ENCODE data around the gene HLA-C. TPM values are rescaled to one million over a fixed set of nuclear protein-coding genes. Genes with fewer than 3 reads are reported as not detected.

HLA-C gene
- total RNA-seq, 1 experiment from 2014 or later, result 333 TPM

- Histone ChIP-seq H3K27me3 (ENCODE audit: insufficient read depth, low read length) (peaks cover 11% of the 10 kb centered on the region; the same call in 1 of the 2 replicates), H4K20me1 (ENCODE audit: insufficient read depth) (no peaks in the 10 kb centered on the region), H3K4me2 (ENCODE audit: low read length) (no peak overlapping the region), H3K4me3 (replicated peaks in 1 of 2; ENCODE audit: low read depth in 1 of 2, low read length in 2 of 2) (no peak overlapping the region), H3K79me2 (ENCODE audit: insufficient read depth, low read length) (no peaks in the 10 kb centered on the region), H3K27ac (ENCODE audit: low read depth, low read length) (no peak overlapping the region), H3K9me3 (ENCODE audit: control insufficient read depth in 1 of 2, insufficient read depth in 1 of 2, low read depth in 1 of 2, low read length in 2 of 2) (no peaks in the 10 kb centered on the region), H3K4me1 (ENCODE audit: control insufficient read depth in 1 of 2, insufficient read depth in 2 of 2, low read length in 2 of 2) (no peaks in the 10 kb centered on the region), H3K36me3 (ENCODE audit: control insufficient read depth in 1 of 2, insufficient read depth in 2 of 2, low read length in 2 of 2) (no peaks in the 10 kb centered on the region), H3K9ac (ENCODE audit: low read length) (no peak overlapping the region), H3K9me2 (ENCODE audit: insufficient read depth) (no peaks in the 10 kb centered on the region), H2AFZ (ENCODE audit: low read depth, low read length, poor library complexity, severe bottlenecking) (no peak overlapping the region)
- TF ChIP-seq EZH2 (IDR thresholded peaks at IDR 0.05) (no peak), ZBTB33 (IDR thresholded peaks at IDR 0.05; ENCODE audit: extremely low read depth, insufficient replicate concordance, low read length) (no peak), SRF (IDR thresholded peaks at IDR 0.05; ENCODE audit: low read depth) (no peak), ZNF274 (IDR thresholded peaks at IDR 0.05; ENCODE audit: low read depth, low read length) (no peak), CEBPB (IDR thresholded peaks at IDR 0.05; ENCODE audit: low read depth) (no peak), YY1 (IDR thresholded peaks at IDR 0.05; ENCODE audit: extremely low read depth, insufficient replicate concordance, low read depth, low read length) (no peak)
- intact Hi-C loops (cut with micrococcal nuclease), result no loop called here
- no TSS peak for BruUV-seq (replicated peaks)
- ChIA-PET CTCF (no interaction called here), POLR2A (no interaction called here), RAD21 (ENCODE audit: low non-redundant PET in 1 of 2, low total read pairs in 2 of 2, uncharacterized antibody in 2 of 2, unreplicated experiment in 2 of 2) (no interaction called here)
- ATAC-seq, result no peak
- no peak for DNase-seq (ENCODE audit: low read depth, low spot score)
These were observed 17.9 kb upstream of the HLA-C start for GRCh38 chr6:31289788-31290187.

DNA sequence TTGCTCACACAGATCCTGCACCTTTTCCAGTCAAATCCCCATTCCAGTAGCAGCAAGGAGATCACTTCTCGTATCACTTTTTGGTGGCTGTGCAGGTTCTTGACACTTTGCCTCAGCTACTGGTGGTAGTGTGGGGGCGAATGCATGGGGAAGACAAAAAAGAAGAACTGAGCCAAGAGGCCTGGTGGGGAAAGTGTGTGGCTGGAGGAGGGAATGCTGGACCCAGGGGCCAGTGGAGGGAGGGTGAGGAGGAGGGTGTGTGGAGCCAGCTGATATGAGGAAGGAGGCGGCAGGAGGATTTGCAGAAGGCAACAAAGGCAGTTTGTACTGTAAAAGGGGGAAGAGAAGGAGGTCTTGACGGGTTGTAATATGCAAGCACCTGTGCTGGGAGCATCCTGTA, 15.7 kb upstream of the HLA-C start:
- no TSS peak for BruUV-seq (replicated peaks)
- ChIA-PET CTCF (no interaction called here), RAD21 (ENCODE audit: low non-redundant PET in 1 of 2, low total read pairs in 2 of 2, uncharacterized antibody in 2 of 2, unreplicated experiment in 2 of 2) (no interaction called here), POLR2A (no interaction called here)
- Histone ChIP-seq H3K9ac (ENCODE audit: low read length) (no peak overlapping the region), H3K4me1 (ENCODE audit: control insufficient read depth in 1 of 2, insufficient read depth in 2 of 2, low read length in 2 of 2) (no peaks in the 10 kb centered on the region), H3K27me3 (ENCODE audit: insufficient read depth, low read length) (peaks cover 11% of the 10 kb centered on the region; the same call in 1 of the 2 replicates), H3K4me2 (ENCODE audit: low read length) (no peak overlapping the region), H3K9me3 (ENCODE audit: control insufficient read depth in 1 of 2, insufficient read depth in 1 of 2, low read depth in 1 of 2, low read length in 2 of 2) (no peaks in the 10 kb centered on the region), H3K79me2 (ENCODE audit: insufficient read depth, low read length) (no peaks in the 10 kb centered on the region), H4K20me1 (ENCODE audit: insufficient read depth) (no peaks in the 10 kb centered on the region), H3K36me3 (ENCODE audit: control insufficient read depth in 1 of 2, insufficient read depth in 2 of 2, low read length in 2 of 2) (no peaks in the 10 kb centered on the region), H2AFZ (ENCODE audit: low read depth, low read length, poor library complexity, severe bottlenecking) (no peak overlapping the region), H3K9me2 (ENCODE audit: insufficient read depth) (no peaks in the 10 kb centered on the region), H3K27ac (ENCODE audit: low read depth, low read length) (no peak overlapping the region), H3K4me3 (replicated peaks in 1 of 2; ENCODE audit: low read depth in 1 of 2, low read length in 2 of 2) (no peak overlapping the region)
- no peak for ATAC-seq
- intact Hi-C loops (cut with micrococcal nuclease), result no loop called here
- no peak for DNase-seq (ENCODE audit: low read depth, low spot score)
- TF ChIP-seq POLR2A (IDR thresholded peaks at IDR 0.05; ENCODE audit: borderline replicate concordance, extremely low read depth, insufficient read depth, insufficient read length) (no peak), POLR2AphosphoS5 (IDR thresholded peaks at IDR 0.05; ENCODE audit: low read depth, low read length) (no peak)
- TF ChIP-seq, protein P1, sequence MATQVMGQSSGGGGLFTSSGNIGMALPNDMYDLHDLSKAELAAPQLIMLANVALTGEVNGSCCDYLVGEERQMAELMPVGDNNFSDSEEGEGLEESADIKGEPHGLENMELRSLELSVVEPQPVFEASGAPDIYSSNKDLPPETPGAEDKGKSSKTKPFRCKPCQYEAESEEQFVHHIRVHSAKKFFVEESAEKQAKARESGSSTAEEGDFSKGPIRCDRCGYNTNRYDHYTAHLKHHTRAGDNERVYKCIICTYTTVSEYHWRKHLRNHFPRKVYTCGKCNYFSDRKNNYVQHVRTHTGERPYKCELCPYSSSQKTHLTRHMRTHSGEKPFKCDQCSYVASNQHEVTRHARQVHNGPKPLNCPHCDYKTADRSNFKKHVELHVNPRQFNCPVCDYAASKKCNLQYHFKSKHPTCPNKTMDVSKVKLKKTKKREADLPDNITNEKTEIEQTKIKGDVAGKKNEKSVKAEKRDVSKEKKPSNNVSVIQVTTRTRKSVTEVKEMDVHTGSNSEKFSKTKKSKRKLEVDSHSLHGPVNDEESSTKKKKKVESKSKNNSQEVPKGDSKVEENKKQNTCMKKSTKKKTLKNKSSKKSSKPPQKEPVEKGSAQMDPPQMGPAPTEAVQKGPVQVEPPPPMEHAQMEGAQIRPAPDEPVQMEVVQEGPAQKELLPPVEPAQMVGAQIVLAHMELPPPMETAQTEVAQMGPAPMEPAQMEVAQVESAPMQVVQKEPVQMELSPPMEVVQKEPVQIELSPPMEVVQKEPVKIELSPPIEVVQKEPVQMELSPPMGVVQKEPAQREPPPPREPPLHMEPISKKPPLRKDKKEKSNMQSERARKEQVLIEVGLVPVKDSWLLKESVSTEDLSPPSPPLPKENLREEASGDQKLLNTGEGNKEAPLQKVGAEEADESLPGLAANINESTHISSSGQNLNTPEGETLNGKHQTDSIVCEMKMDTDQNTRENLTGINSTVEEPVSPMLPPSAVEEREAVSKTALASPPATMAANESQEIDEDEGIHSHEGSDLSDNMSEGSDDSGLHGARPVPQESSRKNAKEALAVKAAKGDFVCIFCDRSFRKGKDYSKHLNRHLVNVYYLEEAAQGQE (IDR thresholded peaks at IDR 0.05; ENCODE audit: low read depth), result no peak
